ENCODE measurements around the gene ZNF213.
"Not testable (repeated sequence)": the region's sequence is repeated elsewhere in the genome, so short reads cannot be mapped to it uniquely, and the experiment has no call there.

The ZNF213 gene

GRCh38 chr16:3165111-3165822 is 30.4 kb downstream of the ZNF213 start:
- no peak overlapping the region for H2BK120ac ChIP-seq (ENCODE audit: low read depth, low read length)
- H3K4me2 ChIP-seq (ENCODE audit: insufficient read depth, low read length, poor library complexity, severe bottlenecking), result no peak overlapping the region
- WGBS, 2 donors (ENCODE audit: extremely low coverage in 2 of 2, insufficient read length in 2 of 2, insufficient replicate concordance in 1 of 2), result no CpG with 5 or more reads among the region's 12 CpGs
- H3K36me3 ChIP-seq (replicated peaks in 1 of 2; ENCODE audit: control insufficient read depth in 2 of 2, insufficient read depth in 2 of 2, low read length in 2 of 2), result no peaks in the 10 kb centered on the region
- no peak overlapping the region for H2BK15ac ChIP-seq (ENCODE audit: low read length)
- H2BK12ac ChIP-seq (ENCODE audit: low read length), result no peak overlapping the region
- H2AFZ ChIP-seq (ENCODE audit: low read length), result peak overlapping the region; percentile 87
- no peak overlapping the region for H3K9ac ChIP-seq (ENCODE audit: low read depth, low read length, poor library complexity)
- H3K27me3 ChIP-seq (ENCODE audit: control insufficient read depth in 3 of 3, insufficient read depth in 3 of 3, low read depth in 1 of 3, low read length in 3 of 3), result peaks cover 1 to 37% (median 22%) of the 10 kb centered on the region in 3 experiments
- H3K23ac ChIP-seq (ENCODE audit: low read depth, low read length, poor library complexity), result no peak overlapping the region
- no peak overlapping the region for H4K8ac ChIP-seq (ENCODE audit: low read depth, low read length)
- no peak overlapping the region for H3K27ac ChIP-seq (replicated peaks; ENCODE audit: low read length)
- H3K14ac ChIP-seq (ENCODE audit: low read length), result no peak overlapping the region
- no peak overlapping the region for H2AK5ac ChIP-seq (ENCODE audit: low read depth, low read length)
- peaks cover 0 to 2% of the 10 kb centered on the region in 2 donors for H3K9me3 ChIP-seq (replicated peaks in 1 of 2; ENCODE audit: control insufficient read depth in 2 of 2, insufficient read depth in 1 of 2, low read depth in 1 of 2, low read length in 2 of 2)
- H3K4ac ChIP-seq (ENCODE audit: low read length), result no peak overlapping the region
- H3K18ac ChIP-seq (ENCODE audit: low read length), result no peak overlapping the region
- H3K4me3 ChIP-seq (ENCODE audit: low read length in 2 of 2), result no peak overlapping the region
- no peaks in the 10 kb centered on the region for H3K4me1 ChIP-seq (ENCODE audit: control insufficient read depth in 2 of 2, insufficient read depth in 1 of 2, low read depth in 1 of 2, low read length in 2 of 2)
- H2BK5ac ChIP-seq (ENCODE audit: low read length), result no peak overlapping the region
- H4K91ac ChIP-seq (ENCODE audit: low read depth, low read length, poor library complexity), result no peak overlapping the region
- no peak for DNase-seq (ENCODE audit: low spot score)
- H3K79me1 ChIP-seq (ENCODE audit: low read depth, low read length), result no peaks in the 10 kb centered on the region

DNA sequence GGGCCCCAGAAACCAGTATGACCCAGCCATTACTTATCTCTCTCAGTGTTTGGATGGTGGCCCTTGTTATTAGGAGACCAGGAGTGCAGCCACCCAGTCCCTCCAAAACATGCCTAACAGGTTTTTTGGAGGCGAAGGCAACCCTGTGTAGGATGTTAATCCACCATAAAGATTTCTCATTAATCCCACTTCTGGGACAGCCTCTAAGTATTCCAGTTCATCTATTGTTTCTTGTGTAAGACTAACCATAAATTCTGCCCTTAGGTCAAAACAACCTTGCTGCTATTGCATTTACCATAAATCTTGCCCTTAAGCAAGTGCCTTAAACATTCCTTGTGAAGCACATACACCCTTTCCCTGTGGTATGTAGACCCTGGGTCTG is 31.7 kb downstream of the ZNF213 start:
- peaks cover 3 to 5% of the 10 kb centered on the region in 2 donors for H3K4me1 ChIP-seq (ENCODE audit: control insufficient read depth in 2 of 2, insufficient read depth in 1 of 2, low read depth in 1 of 2, low read length in 2 of 2)
- WGBS, 2 donors (ENCODE audit: extremely low coverage in 2 of 2, insufficient read length in 2 of 2, insufficient replicate concordance in 1 of 2), result no CpG with 5 or more reads among the region's 1 CpG
- no peak overlapping the region for H4K91ac ChIP-seq (ENCODE audit: low read depth, low read length, poor library complexity)
- no peak overlapping the region for H3K4ac ChIP-seq (ENCODE audit: low read length)
- H3K14ac ChIP-seq (ENCODE audit: low read length), result no peak overlapping the region
- no peak overlapping the region for H3K23ac ChIP-seq (ENCODE audit: low read depth, low read length, poor library complexity)
- peaks cover 0 to 2% of the 10 kb centered on the region in 2 donors for H3K9me3 ChIP-seq (replicated peaks in 1 of 2; ENCODE audit: control insufficient read depth in 2 of 2, insufficient read depth in 1 of 2, low read depth in 1 of 2, low read length in 2 of 2)
- peaks cover 10 to 49% (median 35%) of the 10 kb centered on the region in 3 experiments for H3K27me3 ChIP-seq (ENCODE audit: control insufficient read depth in 3 of 3, insufficient read depth in 3 of 3, low read depth in 1 of 3, low read length in 3 of 3)
- H4K8ac ChIP-seq (ENCODE audit: low read depth, low read length), result no peak overlapping the region
- no peak overlapping the region for H3K27ac ChIP-seq (replicated peaks; ENCODE audit: low read length)
- H2BK15ac ChIP-seq (ENCODE audit: low read length), result no peak overlapping the region
- no peak overlapping the region for H3K4me3 ChIP-seq (ENCODE audit: low read length in 2 of 2)
- DNase-seq (ENCODE audit: low spot score), result no peak
- H2BK120ac ChIP-seq (ENCODE audit: low read depth, low read length), result no peak overlapping the region
- H2BK5ac ChIP-seq (ENCODE audit: low read length), result no peak overlapping the region
- no peaks in the 10 kb centered on the region for H3K36me3 ChIP-seq (replicated peaks in 1 of 2; ENCODE audit: control insufficient read depth in 2 of 2, insufficient read depth in 2 of 2, low read length in 2 of 2)
- H3K18ac ChIP-seq (ENCODE audit: low read length), result no peak overlapping the region
- no peak overlapping the region for H3K9ac ChIP-seq (ENCODE audit: low read depth, low read length, poor library complexity)
- H2AFZ ChIP-seq (ENCODE audit: low read length), result no peak overlapping the region
- H3K4me2 ChIP-seq (ENCODE audit: insufficient read depth, low read length, poor library complexity, severe bottlenecking), result no peak overlapping the region
- H2AK5ac ChIP-seq (ENCODE audit: low read depth, low read length), result no peak overlapping the region
- H2BK12ac ChIP-seq (ENCODE audit: low read length), result no peak overlapping the region
- H3K79me1 ChIP-seq (ENCODE audit: low read depth, low read length), result no peaks in the 10 kb centered on the region

DNA sequence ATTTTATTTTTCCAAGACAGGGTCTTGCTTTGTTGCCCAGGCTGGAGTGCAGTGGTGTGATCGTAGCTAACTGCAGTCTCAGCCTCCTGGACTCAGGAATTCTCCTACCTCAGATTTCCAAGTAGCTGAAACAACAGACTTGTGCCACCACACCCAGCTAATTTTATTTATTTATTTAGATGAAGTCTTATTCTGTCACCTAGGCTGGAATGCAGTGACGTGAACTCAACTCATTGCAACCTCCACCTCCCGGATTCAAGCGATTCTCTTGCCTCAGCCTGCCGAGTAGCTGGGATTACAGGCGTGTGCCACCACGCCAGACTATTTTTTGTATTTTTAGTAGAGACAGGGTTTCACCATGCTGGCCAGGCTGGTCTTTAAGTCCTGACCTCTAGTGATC is 33.9 kb downstream of the ZNF213 start:
- not testable (repeated sequence) for H2BK12ac ChIP-seq (ENCODE audit: low read length); H2AFZ ChIP-seq (ENCODE audit: low read length); H3K18ac ChIP-seq (ENCODE audit: low read length); H3K4ac ChIP-seq (ENCODE audit: low read length); H2BK15ac ChIP-seq (ENCODE audit: low read length); H3K9ac ChIP-seq (ENCODE audit: low read depth, low read length, poor library complexity); H3K23ac ChIP-seq (ENCODE audit: low read depth, low read length, poor library complexity); H2BK5ac ChIP-seq (ENCODE audit: low read length); H3K4me2 ChIP-seq (ENCODE audit: insufficient read depth, low read length, poor library complexity, severe bottlenecking); H2AK5ac ChIP-seq (ENCODE audit: low read depth, low read length); H4K91ac ChIP-seq (ENCODE audit: low read depth, low read length, poor library complexity); H3K9me3 ChIP-seq (replicated peaks in 1 of 2; ENCODE audit: control insufficient read depth in 2 of 2, insufficient read depth in 1 of 2, low read depth in 1 of 2, low read length in 2 of 2); H3K79me1 ChIP-seq (ENCODE audit: low read depth, low read length); H3K4me1 ChIP-seq (ENCODE audit: control insufficient read depth in 2 of 2, insufficient read depth in 1 of 2, low read depth in 1 of 2, low read length in 2 of 2); H3K27ac ChIP-seq (replicated peaks; ENCODE audit: low read length); H3K4me3 ChIP-seq (ENCODE audit: low read length in 2 of 2); H2BK120ac ChIP-seq (ENCODE audit: low read depth, low read length); H3K14ac ChIP-seq (ENCODE audit: low read length); H3K36me3 ChIP-seq (replicated peaks in 1 of 2; ENCODE audit: control insufficient read depth in 2 of 2, insufficient read depth in 2 of 2, low read length in 2 of 2); DNase-seq (ENCODE audit: low spot score); H4K8ac ChIP-seq (ENCODE audit: low read depth, low read length)
- no CpG with 5 or more reads among the region's 7 CpGs for WGBS, 2 donors (ENCODE audit: extremely low coverage in 2 of 2, insufficient read length in 2 of 2, insufficient replicate concordance in 1 of 2)
- H3K27me3 ChIP-seq (ENCODE audit: control insufficient read depth in 3 of 3, insufficient read depth in 3 of 3, low read depth in 1 of 3, low read length in 3 of 3), result peaks cover 20 to 63% (median 52%) of the 10 kb centered on the region in 3 experiments

DNA sequence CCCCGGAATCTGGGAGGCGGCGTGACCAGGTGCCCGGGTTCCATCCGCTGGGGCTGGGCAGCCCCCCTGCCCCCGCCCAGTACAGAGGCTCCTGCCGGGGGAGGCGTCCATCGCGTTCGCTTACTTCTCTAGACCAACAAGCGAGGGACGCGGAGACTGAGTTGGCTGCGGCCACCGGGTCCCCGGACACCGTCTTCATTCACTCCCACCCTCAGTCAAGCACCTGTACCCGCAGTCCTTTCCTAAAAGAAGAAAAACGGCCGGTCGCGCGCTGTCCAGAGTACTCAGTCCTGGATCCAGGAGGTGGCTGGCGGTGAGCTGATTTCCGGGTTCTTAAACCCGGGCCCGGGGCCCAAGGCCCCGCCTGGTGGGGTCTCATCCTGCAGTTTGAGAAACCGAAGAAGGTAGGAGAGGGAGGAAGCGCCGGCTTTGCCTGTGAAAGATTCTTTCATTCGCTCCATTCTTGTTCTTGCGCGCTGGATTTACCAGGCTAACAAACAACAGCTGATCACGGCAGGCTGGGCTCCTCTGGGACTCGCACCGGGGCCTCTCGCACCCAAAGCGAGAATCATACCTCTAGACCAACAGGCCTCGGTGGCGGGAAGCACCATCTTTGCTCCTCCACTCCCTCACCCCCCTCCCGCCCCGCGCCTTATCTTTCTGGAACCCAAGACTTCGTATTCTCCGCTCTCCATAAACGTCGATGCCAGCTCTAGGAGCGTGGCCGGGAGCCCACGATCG is 35.8 kb downstream of the ZNF213 start:
- Histone ChIP-seq H3K4ac (ENCODE audit: low read length) (no peak overlapping the region), H3K4me2 (ENCODE audit: insufficient read depth, low read length, poor library complexity, severe bottlenecking) (peak overlapping the region; percentile 59), H3K9ac (ENCODE audit: low read depth, low read length, poor library complexity) (peak overlapping the region; percentile 32), H3K9me3 (replicated peaks in 1 of 2; ENCODE audit: control insufficient read depth in 2 of 2, insufficient read depth in 1 of 2, low read depth in 1 of 2, low read length in 2 of 2) (no peaks in the 10 kb centered on the region), H2BK5ac (ENCODE audit: low read length) (no peak overlapping the region), H3K36me3 (replicated peaks in 1 of 2; ENCODE audit: control insufficient read depth in 2 of 2, insufficient read depth in 2 of 2, low read length in 2 of 2) (no peaks in the 10 kb centered on the region), H2BK15ac (ENCODE audit: low read length) (no peak overlapping the region), H3K14ac (ENCODE audit: low read length) (no peak overlapping the region), H3K27me3 (ENCODE audit: control insufficient read depth in 3 of 3, insufficient read depth in 3 of 3, low read depth in 1 of 3, low read length in 3 of 3) (peaks cover 20 to 78% (median 69%) of the 10 kb centered on the region in 3 experiments), H2AFZ (ENCODE audit: low read length) (peak overlapping the region; percentile 85), H3K4me1 (ENCODE audit: control insufficient read depth in 2 of 2, insufficient read depth in 1 of 2, low read depth in 1 of 2, low read length in 2 of 2) (peaks cover 7 to 19% of the 10 kb centered on the region in 2 donors), H3K79me1 (ENCODE audit: low read depth, low read length) (no peaks in the 10 kb centered on the region), H3K23ac (ENCODE audit: low read depth, low read length, poor library complexity) (peak overlapping the region; percentile 39), H2BK12ac (ENCODE audit: low read length) (no peak overlapping the region), H3K18ac (ENCODE audit: low read length) (peak overlapping the region; percentile 53), H4K91ac (ENCODE audit: low read depth, low read length, poor library complexity) (no peak overlapping the region), H2AK5ac (ENCODE audit: low read depth, low read length) (no peak overlapping the region), H4K8ac (ENCODE audit: low read depth, low read length) (no peak overlapping the region), H3K4me3 (ENCODE audit: low read length in 2 of 2) (peak overlapping the region; percentile 33 to 38), H3K27ac (replicated peaks; ENCODE audit: low read length) (no peak overlapping the region), H2BK120ac (ENCODE audit: low read depth, low read length) (no peak overlapping the region)
- DNase-seq (ENCODE audit: low spot score), result no peak
- no CpG with 5 or more reads among the region's 53 CpGs for WGBS, 2 donors (ENCODE audit: extremely low coverage in 2 of 2, insufficient read length in 2 of 2, insufficient replicate concordance in 1 of 2)
